HAP-1 (cell line): ENCODE data around the gene NMT1.

Experiments
- DNase-seq, 2 experiments: peaks; one replicate each; pipeline ENCODE4 v3.0.0-alpha.2; 2016 to 2020; ENCODE audit warnings: low spot score in 2 of 2
- H3K27me3 ChIP-seq: fragments of 250-450 bp; sonication (Bioruptor Pico); 2 replicates; pipeline ENCODE4 v1.5.1; 2020; ENCODE audit warnings: low read depth, mild to moderate bottlenecking, moderate library complexity
- H3K36me3 ChIP-seq: fragments of 250-450 bp; sonication (Bioruptor Pico); replicated peaks from 2 replicates; pipeline ENCODE4 v1.5.1; 2020; ENCODE audit warnings: mild to moderate bottlenecking
- H3K4me1 ChIP-seq: fragments of 250-450 bp; sonication (Bioruptor Pico); 2 replicates; pipeline ENCODE4 v1.5.1; 2020; ENCODE audit warnings: mild to moderate bottlenecking
- H3K4me3 ChIP-seq: fragments of 250-450 bp; sonication (Bioruptor Pico); 2 replicates; pipeline ENCODE4 v1.5.1; 2020; ENCODE audit warnings: mild to moderate bottlenecking, moderate library complexity
- H3K9me3 ChIP-seq: fragments of 250-450 bp; sonication (Bioruptor Pico); 2 replicates; pipeline ENCODE4 v1.5.1; 2020; ENCODE audit warnings: mild to moderate bottlenecking, moderate library complexity
- in situ Hi-C: fragments of 300-500 bp; cut with MboI; formaldehyde crosslinking; loops from 3 replicates; pipeline ENCODE4 v1.14.3; 2020; ENCODE audit warnings: low sequenced_read_pairs, inconsistent platforms, mixed read lengths

NMT1 gene

GRCh38 chr17:45060797-45061605 lies at the start of gene NMT1:
TSS of gene NMT1 (plus strand) at chr17:45061317. CDS start at chr17:45061330, 13 bp downstream.
- Histone ChIP-seq H3K4me3 (peak within 1 kb of the TSS; percentile 86), H3K4me1 (peaks cover 28% of the 10 kb centered on the region), H3K27me3 (no peaks in the 10 kb centered on the region), H3K9me3 (no peaks in the 10 kb centered on the region), H3K36me3 (peaks cover 6% of the 10 kb centered on the region)
- in situ Hi-C loops, result no loop called here
- peak; percentile 98 for DNase-seq

GRCh38 chr17:45011767-45012166 lies 49.4 kb upstream of the NMT1 start:
- Histone ChIP-seq H3K4me1 (no peaks in the 10 kb centered on the region), H3K27me3 (no peaks in the 10 kb centered on the region), H3K4me3 (no peak overlapping the region), H3K36me3 (no peaks in the 10 kb centered on the region), H3K9me3 (no peaks in the 10 kb centered on the region)
- in situ Hi-C loops, result no loop called here
- DNase-seq, result no peak

- no peak overlapping the region for H3K4me3 ChIP-seq
- peaks cover 1% of the 10 kb centered on the region for H3K4me1 ChIP-seq
- no peaks in the 10 kb centered on the region for H3K36me3 ChIP-seq
- in situ Hi-C loops, result no loop called here
- DNase-seq, result no peak
- no peaks in the 10 kb centered on the region for H3K9me3 ChIP-seq
- H3K27me3 ChIP-seq, result no peaks in the 10 kb centered on the region
These were observed 47.8 kb upstream of the NMT1 start for GRCh38 chr17:45013021-45013997.

DNA sequence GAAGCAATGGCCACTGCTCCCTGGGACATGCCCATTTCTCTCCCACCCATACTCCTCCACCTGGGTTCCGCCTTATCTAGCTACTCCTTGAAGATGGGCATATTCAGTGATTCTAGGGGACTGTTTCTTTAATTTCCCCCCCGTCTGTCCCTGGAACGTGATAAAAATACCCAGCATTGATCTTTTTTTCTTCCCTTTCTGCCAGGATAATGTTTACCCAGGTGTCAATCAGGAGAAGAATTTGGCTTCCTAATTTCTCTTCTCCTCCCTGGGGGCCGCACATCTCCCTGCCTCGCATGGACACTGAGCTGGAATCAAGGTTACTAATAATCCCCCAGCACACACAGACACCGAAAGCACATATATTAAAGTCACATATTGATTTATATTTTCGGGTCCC lies 44.9 kb upstream of the NMT1 start:
- no peak for DNase-seq
- in situ Hi-C loops, result no loop called here
- Histone ChIP-seq H3K27me3 (no peaks in the 10 kb centered on the region), H3K9me3 (no peaks in the 10 kb centered on the region), H3K36me3 (no peaks in the 10 kb centered on the region), H3K4me3 (no peak overlapping the region), H3K4me1 (peaks cover 12% of the 10 kb centered on the region)

DNA sequence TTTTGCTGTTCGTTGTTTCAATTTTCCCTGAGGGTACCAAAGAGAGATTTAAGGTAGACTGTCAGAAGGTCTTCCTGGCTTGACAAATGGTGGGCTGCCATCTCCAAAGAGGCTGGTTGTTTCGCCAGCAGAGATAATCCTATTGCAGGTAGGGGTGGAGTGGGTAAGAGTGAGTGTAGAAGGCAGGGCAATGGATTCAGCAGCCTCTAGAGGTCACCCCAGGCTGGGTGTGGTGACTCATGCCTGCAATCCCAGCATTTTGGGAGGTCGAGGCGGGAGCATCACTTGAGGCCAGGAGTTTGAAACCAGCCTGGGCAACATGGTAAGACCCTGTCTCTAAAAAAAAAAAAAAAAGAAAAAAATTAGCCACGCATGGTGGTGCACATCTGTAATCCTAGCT lies 44.3 kb upstream of the NMT1 start:
- in situ Hi-C loops, result no loop called here
- H3K4me3 ChIP-seq, result no peak overlapping the region
- no peaks in the 10 kb centered on the region for H3K36me3 ChIP-seq
- H3K9me3 ChIP-seq, result no peaks in the 10 kb centered on the region
- peaks cover 16% of the 10 kb centered on the region for H3K4me1 ChIP-seq
- no peaks in the 10 kb centered on the region for H3K27me3 ChIP-seq
- DNase-seq, result peak in 1 of 2 experiments; percentile 34

- H3K27me3 ChIP-seq, result no peaks in the 10 kb centered on the region
- DNase-seq, result no peak
- peaks cover 16% of the 10 kb centered on the region for H3K4me1 ChIP-seq
- H3K36me3 ChIP-seq, result no peaks in the 10 kb centered on the region
- no peaks in the 10 kb centered on the region for H3K9me3 ChIP-seq
- in situ Hi-C loops, result no loop called here
- H3K4me3 ChIP-seq, result peak overlapping the region; percentile 31
These were observed 42.6 kb upstream of the NMT1 start for GRCh38 chr17:45018514-45018847.

DNA sequence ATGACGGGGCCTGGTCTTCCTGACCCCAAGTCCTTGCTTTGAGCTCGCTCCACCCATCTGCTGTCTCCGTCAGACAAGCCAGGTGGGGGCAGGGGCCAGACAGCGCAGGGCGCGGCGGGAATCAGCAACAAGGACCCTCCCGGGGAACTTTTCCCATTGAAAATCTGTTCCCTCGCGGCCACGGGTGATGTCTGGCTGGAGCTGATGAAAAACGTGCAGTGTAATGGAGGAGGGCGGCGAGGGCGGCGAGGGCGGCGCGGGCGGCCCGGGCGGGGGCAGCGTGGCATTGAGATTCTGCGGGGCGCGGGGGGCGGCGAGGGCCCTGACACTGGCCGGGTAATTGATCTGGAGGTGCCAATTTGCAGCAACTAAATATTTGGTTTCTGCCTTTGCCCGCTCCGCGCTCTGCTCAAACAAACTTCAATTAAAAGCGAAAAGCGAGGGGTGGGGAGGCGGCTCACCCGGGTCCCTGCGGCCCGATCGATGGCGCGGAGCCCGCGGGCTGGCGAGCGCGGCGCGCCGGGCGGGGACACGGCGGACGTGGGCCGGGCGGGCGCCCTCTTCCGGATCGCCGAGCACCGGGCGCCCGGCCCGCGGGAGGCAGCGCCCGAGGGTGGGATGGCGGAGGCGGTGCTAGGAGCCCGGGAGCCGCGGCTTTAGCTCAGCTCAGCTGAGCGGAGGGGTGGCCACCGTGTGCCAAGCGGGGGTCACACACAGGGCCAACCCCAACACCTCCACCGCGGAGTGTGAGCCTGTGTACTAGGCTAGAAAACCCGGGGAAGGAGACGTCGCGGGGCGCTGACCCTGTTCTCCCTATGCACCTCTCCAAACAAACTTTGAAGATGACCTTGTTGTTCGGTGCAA lies 42.0 kb upstream of the NMT1 start:
- peaks cover 16% of the 10 kb centered on the region for H3K4me1 ChIP-seq
- in situ Hi-C loops, result no loop called here
- H3K36me3 ChIP-seq, result no peaks in the 10 kb centered on the region; the same call in 1 of the 2 replicates
- H3K9me3 ChIP-seq, result no peaks in the 10 kb centered on the region
- H3K4me3 ChIP-seq, result peak overlapping the region; percentile 31
- peak; percentile 60 to 70 for DNase-seq
- H3K27me3 ChIP-seq, result no peaks in the 10 kb centered on the region

DNA sequence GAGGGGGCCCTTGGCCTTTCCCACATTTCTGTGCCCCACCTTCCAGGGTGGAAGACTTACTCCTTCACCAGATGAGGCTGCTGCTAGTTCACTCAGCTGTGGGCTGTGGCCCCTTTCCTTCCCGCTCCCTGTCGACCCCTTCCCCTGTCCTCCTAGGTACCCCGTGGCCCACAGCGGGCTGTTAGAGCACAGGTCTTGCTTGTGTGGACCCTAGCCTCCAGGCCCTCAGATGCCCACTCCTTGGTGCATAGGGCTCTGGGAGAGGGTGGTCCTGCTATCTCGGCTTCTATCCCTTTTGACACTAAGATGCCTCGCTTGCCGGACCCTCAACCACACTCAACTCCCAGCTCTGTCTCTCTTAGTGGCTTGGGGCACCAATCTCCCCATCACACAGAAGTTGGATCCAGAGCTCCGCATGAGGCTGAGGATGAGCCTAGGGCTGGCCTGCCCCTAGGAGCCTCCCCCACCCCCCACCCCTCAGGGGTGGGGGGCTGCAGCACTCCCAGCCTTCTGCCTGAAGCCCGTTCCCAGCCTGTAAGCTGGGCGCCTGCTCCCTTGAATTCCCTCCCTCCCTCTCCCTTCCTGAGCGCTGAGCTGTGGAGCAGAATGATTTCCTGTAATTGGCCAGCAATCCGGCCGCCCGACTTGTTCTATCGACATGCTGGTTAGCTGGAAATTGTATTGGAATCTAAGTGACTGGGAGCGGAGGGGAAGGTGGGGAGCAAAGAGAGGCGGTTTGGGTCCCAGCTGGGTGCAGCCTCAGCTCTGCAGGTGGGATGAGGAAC lies 40.6 kb upstream of the NMT1 start:
- DNase-seq, result no peak
- in situ Hi-C loops, result no loop called here
- Histone ChIP-seq H3K4me1 (peaks cover 16% of the 10 kb centered on the region), H3K27me3 (no peaks in the 10 kb centered on the region), H3K9me3 (no peaks in the 10 kb centered on the region), H3K4me3 (no peak overlapping the region), H3K36me3 (no peaks in the 10 kb centered on the region; the same call in 1 of the 2 replicates)

- H3K9me3 ChIP-seq, result no peaks in the 10 kb centered on the region
- in situ Hi-C loops, result no loop called here
- H3K4me1 ChIP-seq, result peaks cover 16% of the 10 kb centered on the region
- no peaks in the 10 kb centered on the region for H3K27me3 ChIP-seq
- peak overlapping the region; percentile 11 for H3K4me3 ChIP-seq
- peak; percentile 63 to 81 for DNase-seq
- H3K36me3 ChIP-seq, result no peaks in the 10 kb centered on the region; the same call in 1 of the 2 replicates
These were observed 39.4 kb upstream of the NMT1 start for GRCh38 chr17:45021607-45022287.

- DNase-seq, result no peak
- Histone ChIP-seq H3K36me3 (no peaks in the 10 kb centered on the region; the same call in 1 of the 2 replicates), H3K4me1 (peaks cover 16% of the 10 kb centered on the region), H3K27me3 (no peaks in the 10 kb centered on the region), H3K9me3 (no peaks in the 10 kb centered on the region), H3K4me3 (no peak overlapping the region)
- in situ Hi-C loops, result no loop called here
These were observed 38.8 kb upstream of the NMT1 start for GRCh38 chr17:45022288-45022648.

- DNase-seq, result no peak
- H3K4me1 ChIP-seq, result peaks cover 16% of the 10 kb centered on the region
- in situ Hi-C loops, result no loop called here
- H3K9me3 ChIP-seq, result no peaks in the 10 kb centered on the region
- no peaks in the 10 kb centered on the region; the same call in 1 of the 2 replicates for H3K36me3 ChIP-seq
- H3K27me3 ChIP-seq, result no peaks in the 10 kb centered on the region
- no peak overlapping the region for H3K4me3 ChIP-seq
These were observed 38.3 kb upstream of the NMT1 start for GRCh38 chr17:45022655-45023339.

- in situ Hi-C loops, result loop anchor here (5.0 kb wide), 1 partner anchor 117 kb away; no protein-coding TSS in a partner anchor
- Histone ChIP-seq H3K9me3 (no peaks in the 10 kb centered on the region), H3K27me3 (no peaks in the 10 kb centered on the region), H3K4me3 (no peak overlapping the region), H3K36me3 (peaks cover 41% of the 10 kb centered on the region), H3K4me1 (no peaks in the 10 kb centered on the region)
- DNase-seq, result no peak
These were observed 32.0 kb upstream of the NMT1 start for GRCh38 chr17:45029096-45029495.
